Retinal pigment epithelial cell (primary cell): Measurements from ENCODE around the gene MGAT4A.
A peak's percentile ranks its signal among the peaks of the same experiment; 100 is the strongest.

Source experiments
- DNase-seq: peaks from one replicate; pipeline ENCODE4 v3.0.0-alpha.2; 2010; ENCODE audit warnings: low read depth
- H3K4me3 ChIP-seq: 2 replicates; pipeline ENCODE4 v1.5.1; 2011; ENCODE audit warnings: mild to moderate bottlenecking, low read length, control low read depth, moderate library complexity
- TF ChIP-seq, protein P1 (sequence below): conservative IDR thresholded peaks from 2 replicates; pipeline ENCODE4 v1.5.1; 2011; ENCODE audit warnings: low read depth, low read length, control low read depth, inconsistent platforms

The MGAT4A gene

DNA sequence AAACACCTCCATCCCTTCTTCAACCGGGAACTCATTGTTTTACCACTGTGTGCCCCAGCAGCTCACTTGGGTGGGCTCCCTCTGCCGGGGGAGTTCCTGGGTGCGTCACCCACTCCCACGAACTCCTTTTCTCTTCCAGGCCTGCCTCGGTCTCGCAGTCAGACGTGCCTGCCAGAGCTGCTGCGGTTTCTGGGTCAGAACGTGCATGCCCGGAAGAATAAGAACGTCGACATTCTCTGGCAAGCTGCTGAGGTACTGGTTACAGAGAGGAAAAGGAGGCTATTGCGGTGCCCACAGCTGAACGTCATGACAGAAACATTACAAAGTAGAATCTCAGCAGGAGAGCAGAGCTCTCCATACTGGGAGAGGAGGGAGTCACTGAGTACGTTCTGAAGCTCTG, 158.3 kb downstream of the MGAT4A start:
- no peak for DNase-seq
- no peak overlapping the region for H3K4me3 ChIP-seq

DNA sequence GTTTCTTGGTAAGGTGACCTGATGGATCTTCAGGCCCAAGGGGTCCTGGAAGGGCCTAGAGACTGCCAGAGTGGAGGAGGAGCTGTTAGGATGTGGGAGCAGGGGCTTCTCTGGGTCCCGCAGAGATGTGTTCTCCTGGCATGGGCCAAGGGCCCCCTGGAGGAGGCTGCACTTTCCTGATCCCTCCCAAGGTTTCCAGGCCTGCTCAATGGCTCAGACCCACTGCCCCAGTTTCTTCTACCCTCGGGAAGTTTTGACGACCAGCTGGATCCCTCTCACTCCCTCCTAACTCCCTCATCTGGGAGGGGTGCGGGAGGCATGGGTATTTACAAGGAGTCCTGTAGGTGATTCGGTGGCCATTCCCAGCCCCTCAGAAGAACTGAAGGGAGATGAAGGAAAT, 158.7 kb downstream of the MGAT4A start:
- TF ChIP-seq, protein P1, sequence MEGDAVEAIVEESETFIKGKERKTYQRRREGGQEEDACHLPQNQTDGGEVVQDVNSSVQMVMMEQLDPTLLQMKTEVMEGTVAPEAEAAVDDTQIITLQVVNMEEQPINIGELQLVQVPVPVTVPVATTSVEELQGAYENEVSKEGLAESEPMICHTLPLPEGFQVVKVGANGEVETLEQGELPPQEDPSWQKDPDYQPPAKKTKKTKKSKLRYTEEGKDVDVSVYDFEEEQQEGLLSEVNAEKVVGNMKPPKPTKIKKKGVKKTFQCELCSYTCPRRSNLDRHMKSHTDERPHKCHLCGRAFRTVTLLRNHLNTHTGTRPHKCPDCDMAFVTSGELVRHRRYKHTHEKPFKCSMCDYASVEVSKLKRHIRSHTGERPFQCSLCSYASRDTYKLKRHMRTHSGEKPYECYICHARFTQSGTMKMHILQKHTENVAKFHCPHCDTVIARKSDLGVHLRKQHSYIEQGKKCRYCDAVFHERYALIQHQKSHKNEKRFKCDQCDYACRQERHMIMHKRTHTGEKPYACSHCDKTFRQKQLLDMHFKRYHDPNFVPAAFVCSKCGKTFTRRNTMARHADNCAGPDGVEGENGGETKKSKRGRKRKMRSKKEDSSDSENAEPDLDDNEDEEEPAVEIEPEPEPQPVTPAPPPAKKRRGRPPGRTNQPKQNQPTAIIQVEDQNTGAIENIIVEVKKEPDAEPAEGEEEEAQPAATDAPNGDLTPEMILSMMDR, result no peak
- H3K4me3 ChIP-seq, result no peak overlapping the region
- no peak for DNase-seq

More for the DNA sequence above, 158.3 kb downstream of the MGAT4A start:
- TF ChIP-seq, protein P1, result no peak

DNA sequence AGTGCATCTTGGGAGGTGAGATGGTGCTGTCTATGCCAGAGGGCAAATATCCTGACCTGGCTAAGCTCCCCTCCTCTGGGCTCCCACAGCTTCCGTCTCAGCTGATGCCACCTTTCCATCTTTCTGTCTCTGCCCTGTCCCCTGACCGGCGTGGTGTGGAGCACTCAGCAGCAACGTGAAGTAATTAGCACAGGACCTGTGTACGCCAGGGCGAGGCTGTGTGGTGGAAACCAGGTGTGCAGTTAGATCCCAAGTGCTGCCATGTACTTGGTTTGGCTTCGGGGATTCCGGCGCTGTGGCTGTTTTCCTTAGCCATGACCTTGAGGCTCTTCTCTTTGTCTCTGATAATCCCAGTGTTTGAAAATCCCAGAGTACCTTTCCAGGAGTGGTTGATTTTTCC, 159.1 kb downstream of the MGAT4A start:
- H3K4me3 ChIP-seq, result no peak overlapping the region
- TF ChIP-seq, protein P1, result no peak
- DNase-seq, result no peak

- TF ChIP-seq, protein P1, result no peak
- no peak for DNase-seq
- no peak overlapping the region for H3K4me3 ChIP-seq
Measured at GRCh38 chr2:98571121-98571701, 159.7 kb downstream of the MGAT4A start.

DNA sequence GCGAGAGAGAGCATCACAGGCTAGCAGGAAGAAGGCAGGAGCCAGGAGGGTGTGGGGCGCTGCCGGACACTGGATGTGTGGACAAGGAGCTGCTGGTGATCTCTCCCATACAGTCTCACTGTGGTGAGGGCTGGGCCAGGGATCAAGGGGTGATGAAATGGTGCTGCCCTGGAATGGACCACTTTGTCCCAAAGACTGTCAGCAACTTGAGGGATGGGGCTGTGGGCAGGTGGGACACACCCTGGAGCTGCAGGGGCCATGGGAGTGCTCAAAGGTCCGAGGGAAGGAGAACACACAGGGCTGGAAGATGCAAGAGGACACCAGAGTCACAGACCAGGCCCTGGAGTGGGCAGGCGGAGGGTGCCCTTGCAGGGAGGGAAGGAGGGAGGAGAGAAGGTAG, 160.6 kb downstream of the MGAT4A start:
- DNase-seq, result no peak
- H3K4me3 ChIP-seq, result no peak overlapping the region
- TF ChIP-seq, protein P1, result no peak

GRCh38 chr2:98569915-98570314, 161.0 kb downstream of the MGAT4A start:
- TF ChIP-seq, protein P1, result no peak
- no peak for DNase-seq
- H3K4me3 ChIP-seq, result no peak overlapping the region

DNA sequence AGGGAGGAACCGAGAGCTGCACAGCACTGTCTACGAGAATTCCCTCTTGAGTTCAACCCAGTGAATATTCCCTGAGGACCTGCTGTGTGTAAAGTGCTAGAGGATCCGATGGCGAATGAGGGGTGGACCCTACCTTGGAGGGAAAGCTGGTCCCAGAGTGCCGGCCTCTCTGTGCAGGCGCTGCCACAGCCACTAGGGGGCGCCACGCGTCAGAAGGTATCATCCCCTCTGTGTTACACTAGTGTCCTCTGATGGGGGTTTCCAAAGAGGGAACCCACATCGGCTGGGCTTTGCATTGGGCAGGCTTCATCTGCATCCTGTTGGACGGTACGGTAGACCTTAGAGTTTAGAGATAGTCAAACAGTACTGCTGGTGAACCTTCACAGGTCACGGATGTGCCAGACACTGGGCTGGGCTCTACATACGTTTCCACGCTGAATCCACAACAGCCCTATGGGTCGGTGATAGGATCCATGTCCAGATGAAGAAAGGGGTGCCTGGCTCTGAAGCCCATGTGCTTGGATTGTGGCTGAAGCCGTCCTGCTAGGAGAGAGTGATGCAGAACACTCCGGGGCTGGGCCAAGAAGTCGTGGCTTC, 161.6 kb downstream of the MGAT4A start:
- DNase-seq, result no peak
- TF ChIP-seq, protein P1, result peak; percentile 88
- no peak overlapping the region for H3K4me3 ChIP-seq
